HG03442 (cell line): Measurements from ENCODE around the gene BARX2.

ENCODE experiments used
- ATAC-seq: cut with Tn5 transposase; IDR thresholded peaks from one replicate; pipeline ENCODE4 v1.9.1; 2021; ENCODE audit warnings: mild to moderate bottlenecking, moderate library complexity; ENCODE audit not compliant: unreplicated experiment

The BARX2 gene

DNA sequence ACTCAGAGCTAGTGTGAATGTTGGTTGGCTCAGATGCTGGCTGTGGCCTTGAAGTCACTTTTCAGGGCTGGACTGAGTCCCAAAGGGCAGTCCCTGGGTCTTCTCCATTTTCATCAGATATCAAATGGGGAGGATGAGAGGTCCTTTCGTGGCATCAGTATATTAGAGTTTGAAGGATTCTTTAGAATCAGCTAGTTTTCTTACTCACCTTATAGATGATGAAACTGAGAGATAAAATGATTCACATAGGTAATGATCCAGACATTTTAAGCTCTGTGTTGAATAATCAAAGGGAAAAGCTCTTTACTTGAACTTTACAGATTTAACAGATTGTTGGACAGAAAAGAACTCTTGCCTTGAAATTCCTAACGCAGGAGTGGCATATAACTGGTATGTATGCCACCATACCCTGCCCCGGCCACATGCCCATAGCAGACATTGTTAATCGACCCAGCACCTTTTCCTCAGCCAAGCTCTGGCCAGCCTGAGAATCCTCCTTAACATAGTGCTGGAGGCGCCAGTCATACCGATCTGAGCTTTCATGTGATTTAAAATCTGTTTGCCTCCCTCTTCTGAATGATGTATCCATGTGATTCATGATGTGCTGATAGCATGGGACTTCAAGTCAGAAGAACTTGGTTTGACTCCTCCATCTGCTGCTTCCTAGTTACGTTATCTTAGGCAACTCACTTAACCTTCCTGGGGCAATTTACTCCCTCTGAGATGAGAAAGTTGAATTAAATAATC is 60.0 kb downstream of the BARX2 start:
- ATAC-seq: no peak

GRCh38 chr11:129436573-129436972 is 60.9 kb downstream of the BARX2 start:
- no peak for ATAC-seq

DNA sequence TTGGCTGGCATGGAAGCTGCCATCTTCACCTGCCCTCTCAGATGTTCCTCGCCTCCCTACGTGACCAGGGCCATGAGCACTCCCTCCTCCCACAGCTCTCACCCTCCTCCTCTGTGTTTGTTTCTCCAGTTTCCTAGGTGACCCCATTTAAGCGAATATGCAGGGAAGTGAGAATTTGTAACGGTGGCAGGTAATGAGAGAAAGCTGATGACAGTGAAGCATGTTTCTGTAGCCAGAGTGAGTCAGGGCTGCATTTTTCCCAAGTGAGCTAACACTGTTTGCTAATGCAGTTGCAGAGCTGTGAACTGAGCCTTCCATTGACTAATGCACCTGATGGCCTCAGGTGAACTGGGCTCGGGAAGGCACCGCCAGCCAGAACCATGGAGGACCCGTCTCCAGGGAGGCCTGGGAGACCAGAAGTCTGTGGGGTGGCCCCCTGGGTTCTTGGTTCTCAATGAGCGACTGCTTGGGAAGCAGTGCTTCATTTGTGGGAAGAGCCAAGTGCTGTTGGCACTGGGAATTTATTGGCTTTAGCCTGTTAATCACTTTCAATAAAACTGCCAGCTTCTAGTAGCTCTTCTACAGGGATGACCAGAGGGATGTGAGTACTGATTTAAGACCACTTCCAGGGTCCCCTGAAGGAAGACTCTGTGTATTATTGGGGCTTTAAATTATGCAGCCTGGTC is 64.5 kb downstream of the BARX2 start:
- no peak for ATAC-seq

DNA sequence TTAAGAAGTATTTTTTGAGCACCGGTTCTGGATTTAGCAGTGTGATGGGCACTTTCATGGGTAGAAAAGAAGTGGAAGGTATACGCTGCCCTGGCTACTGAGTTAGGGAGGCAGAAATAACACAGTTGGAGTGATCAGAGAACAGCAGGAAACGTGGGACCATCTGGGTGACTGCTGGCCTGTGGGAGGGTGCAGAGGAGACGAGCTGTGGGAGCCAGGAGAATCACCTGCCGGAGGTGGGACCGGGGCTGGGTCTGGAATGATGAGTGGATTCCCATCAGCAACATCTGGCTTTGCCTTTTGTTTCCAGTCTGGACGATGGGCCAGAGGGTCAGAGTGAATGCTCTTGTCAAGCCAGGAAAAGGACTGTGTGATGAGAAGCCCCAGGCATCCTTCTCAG is 66.5 kb downstream of the BARX2 start:
- ATAC-seq: no peak

GRCh38 chr11:129443276-129443675 is 67.6 kb downstream of the BARX2 start:
- no peak for ATAC-seq

- ATAC-seq: no peak
These were observed 68.6 kb downstream of the BARX2 start for GRCh38 chr11:129444274-129444673.

DNA sequence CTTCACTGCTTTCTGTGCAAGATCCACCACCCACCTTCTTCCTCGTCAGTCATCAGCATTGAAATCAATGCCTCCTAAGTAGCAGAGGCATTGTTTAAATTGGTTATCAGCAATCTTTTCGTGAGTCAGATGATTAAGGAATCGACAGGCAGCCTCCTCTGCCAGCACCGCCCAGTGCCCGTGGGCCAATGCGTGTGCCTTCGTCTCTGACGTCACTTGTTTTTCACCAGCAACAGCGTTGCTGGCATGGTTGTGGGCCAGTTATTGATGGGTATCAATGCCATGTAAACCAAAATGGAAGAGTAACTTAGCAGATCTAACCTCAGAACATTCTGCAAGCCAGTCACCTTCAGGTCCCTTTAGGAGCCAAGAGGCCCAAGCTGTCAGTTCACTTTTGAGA is 69.6 kb downstream of the BARX2 start:
- no peak for ATAC-seq

DNA sequence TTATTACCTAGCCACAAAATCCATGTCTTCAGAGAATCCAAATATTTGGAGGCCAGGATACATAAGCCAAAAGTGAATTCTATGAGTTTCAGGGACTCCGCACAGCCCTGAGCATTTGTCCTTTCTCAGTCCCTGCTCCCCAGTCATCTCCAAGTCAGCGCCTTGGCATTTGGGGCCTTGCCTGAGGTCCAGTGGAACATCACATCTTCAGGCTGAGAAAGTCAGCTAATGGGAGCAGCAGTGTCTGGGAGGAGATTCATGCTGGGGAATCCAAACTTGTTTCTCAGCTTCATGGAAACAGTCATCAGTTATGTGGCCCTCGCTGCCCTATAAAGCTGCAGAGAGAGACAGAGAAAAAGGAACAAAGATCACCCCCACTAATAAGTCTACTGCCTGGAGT is 70.9 kb downstream of the BARX2 start:
- ATAC-seq: no peak

- ATAC-seq: no peak
These were observed 72.1 kb downstream of the BARX2 start for GRCh38 chr11:129447654-129448239.

- ATAC-seq: no peak
These were observed 75.9 kb downstream of the BARX2 start for GRCh38 chr11:129451524-129451923.

DNA sequence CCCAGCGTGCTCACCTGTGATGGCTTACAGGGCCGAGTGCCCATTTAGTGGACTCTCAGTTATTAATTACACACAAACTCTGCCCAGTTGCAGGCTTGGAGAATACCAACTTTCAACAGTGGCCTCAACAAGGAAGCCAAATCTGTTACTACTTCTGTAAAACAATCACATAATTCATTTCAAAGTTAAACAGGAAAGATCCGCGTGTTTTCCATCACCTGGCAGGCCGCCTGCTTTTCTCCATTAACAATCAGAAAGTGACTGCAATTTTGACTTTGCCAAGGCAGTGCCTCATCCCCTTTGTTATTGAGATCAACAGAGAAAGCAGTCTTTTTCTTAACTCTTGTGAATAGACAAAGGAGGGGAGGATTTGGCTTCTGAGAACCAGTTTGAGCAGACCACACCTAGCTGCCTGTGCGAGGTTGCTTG is 77.7 kb downstream of the BARX2 start:
- no peak for ATAC-seq

DNA sequence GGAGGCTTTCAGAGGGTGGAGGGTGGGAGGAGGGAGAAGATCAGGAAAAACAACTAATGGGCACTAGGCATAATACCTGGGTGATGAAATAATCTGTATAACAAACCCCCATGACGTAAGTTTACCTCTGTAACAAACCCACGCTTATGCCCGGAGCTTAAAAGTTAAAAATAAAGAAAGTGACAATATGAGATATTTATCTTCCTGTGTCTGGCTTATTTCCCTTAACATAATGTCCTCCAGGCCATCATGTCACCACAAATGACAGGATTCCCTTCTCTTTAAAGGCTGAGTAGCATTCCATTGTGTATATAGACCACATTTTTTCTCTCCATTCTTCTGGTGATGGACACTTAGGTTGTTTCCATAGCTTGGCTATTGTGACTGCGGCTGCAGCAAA is 79.5 kb downstream of the BARX2 start:
- ATAC-seq: no peak

DNA sequence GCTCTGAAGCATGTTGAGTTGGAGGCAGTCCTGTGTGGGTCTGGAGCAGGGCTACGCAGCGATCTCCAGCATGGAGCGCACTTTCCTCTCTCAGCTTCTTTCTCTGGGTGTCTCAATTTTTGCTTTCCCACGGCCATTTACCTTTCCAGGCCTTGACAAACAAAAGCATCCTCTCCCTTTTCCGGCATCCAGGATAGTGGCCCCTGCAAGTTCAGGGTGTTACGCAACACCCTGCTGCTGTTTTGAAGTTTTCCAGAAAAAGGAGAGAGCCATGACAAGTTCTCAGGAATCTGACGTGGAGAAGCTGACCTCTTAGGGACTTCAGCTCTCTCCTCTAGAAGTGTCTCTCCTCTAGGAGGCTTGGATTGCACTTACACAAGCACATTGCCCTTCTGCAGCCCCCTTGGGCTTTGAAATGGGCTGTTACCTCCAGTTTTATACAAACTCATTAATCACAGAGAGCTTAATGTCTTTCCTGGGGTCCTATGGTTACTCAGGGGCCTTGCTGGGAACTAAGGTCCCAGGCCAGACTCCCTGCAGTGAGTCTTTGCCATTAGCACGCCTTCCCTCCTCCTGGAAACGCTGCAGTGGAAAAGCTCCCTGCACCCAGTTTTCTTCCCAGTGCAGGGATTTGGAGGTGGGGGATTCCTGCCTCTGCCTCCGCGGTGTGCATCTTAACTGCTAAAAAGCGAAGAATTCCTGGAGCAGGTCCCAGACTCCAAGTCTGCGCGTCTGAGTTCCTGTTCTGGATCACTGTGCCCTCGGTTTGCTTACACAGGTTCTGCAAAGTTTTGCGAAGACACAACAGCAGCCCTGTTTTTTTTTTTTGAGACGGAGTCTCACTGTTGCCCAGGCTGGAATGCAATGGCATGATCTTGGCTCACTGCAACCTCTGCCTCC is 80.4 kb downstream of the BARX2 start:
- ATAC-seq: no peak

GRCh38 chr11:129457321-129457720 is 81.7 kb downstream of the BARX2 start:
- ATAC-seq: no peak

DNA sequence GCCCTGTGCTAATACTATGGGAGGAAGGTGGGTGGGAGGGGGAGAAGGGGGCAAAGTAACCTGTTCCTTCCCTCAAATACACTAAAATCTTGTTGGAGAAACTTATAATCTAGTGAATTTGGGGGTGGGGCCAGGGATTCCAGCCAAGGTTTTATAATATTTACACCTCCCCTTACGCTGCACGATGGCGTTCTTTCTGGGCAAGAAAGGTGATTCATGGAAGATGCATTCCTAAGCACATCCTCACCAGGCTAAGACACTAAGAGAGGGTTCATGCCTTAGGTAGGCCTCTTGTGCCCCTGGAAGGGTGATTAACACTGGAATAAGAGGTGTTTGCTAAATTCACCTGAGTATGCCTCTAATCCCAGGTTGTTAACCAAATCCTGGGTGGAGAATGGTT is 82.6 kb downstream of the BARX2 start:
- no peak for ATAC-seq

DNA sequence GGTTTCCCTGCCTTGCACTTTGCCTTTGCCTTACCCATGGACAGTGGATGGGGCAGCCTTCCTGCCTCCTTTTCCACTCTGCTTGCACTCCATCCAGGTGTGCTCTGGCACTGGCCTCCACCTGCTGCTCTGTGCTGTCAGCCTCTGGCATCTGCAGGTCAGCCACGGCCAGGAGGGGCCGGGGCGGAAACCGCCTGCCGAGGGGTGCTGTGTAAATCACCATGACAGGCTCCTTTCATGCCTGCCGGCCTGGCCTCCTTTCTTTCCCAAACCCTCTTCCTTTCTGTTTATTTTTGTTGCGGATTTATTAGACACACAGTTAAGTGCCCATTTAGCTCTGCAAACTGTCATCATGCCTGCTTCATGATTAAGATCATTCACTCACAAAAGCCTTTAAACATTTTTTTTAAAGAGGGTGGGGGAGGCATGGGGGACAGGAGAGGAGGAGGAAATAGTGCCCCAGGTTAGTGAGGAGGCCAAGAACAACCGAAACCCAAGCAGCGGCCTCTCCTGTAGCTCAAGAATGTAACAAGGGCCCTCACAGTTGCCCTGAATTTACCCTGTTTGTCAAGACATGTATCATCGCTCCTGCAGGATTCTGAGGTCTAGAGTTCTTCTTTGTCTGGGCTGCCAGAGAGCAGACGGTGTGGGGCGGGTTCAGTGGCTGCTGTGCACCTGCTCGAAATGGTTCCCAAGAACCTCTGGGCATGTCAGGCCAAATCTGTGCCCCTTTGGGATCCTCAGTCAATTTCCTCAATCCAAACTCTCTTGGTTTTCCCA is 83.3 kb downstream of the BARX2 start:
- no peak for ATAC-seq

- no peak for ATAC-seq
These were observed 85.1 kb downstream of the BARX2 start for GRCh38 chr11:129460714-129461113.

GRCh38 chr11:129484068-129484467 is 108.4 kb downstream of the BARX2 start:
- ATAC-seq: no peak

DNA sequence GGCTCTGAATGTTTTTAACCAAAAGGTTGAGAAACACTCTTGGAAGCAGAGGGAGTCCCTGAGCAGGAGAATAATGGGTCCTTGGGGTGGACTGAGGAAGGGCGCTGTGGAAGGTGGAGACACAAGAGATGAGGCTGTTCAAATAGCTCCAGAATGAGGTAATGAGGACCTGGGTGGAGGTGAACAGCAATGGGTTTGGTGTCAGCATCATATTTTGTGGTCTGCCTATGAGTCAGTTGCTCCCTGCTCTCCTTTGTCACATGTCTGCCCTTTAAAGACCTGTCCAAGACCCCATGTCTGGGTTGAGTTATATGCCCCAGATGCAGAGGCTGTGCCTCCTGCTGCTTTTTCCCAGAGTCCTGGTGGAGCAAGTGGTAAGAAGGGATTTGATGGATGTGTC is 113.6 kb downstream of the BARX2 start:
- ATAC-seq: no peak

DNA sequence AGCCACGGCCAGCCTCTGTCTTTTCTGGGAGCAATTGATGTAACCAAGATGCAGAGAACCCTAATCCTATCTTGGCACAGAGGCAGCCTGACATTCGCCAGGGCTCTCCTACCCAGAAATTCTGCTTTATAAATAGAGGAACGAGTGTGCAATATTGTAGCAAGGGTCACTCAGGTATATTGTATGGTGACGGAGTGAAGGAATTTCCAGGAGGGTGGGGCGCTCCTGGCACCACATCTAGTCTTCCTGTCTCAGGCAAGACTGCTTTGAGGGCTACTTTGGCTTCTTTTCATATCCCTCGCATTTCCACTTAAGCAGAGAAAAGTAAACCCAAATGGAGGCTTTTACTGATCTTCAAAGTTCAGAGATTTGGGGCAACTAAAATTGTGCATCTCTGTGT is 114.4 kb downstream of the BARX2 start:
- ATAC-seq: no peak
